K562 (cell line): ENCODE data around the gene PNMA6F. TPM values are rescaled to one million over a fixed set of nuclear protein-coding genes. Genes with fewer than 3 reads are reported as not detected.

Source experiments
- polyA plus RNA-seq, 8 experiments: library from polyadenylated mRNA; depleted of rRNA in 4 of 8; stranded (reverse) in 5 of 8; unstranded in 3 of 8; fragments of >200 nt; fragmentation: Nextera tagmentation in 2 of 8; fragmentation: Illumina TruSeq in 1 of 8; extraction: Ambion mirVana in 2 of 8; extraction: Trizol in 1 of 8; gene quantifications; 2 replicates each; pipeline versions ENCODE4 v1.2.1 to v1.2.3, GENCODE V29; 2011 to 2014; ENCODE audit warnings: inconsistent platforms in 1 of 8, missing spikeins in 1 of 8
- small RNA-seq: library from RNA; depleted of rRNA; stranded (forward); fragments of <200 nt; gene quantifications from one replicate; pipeline ENCODE3, GENCODE V24; 2014
- total RNA-seq, 7 experiments: library from RNA; depleted of rRNA in 6 of 7; stranded (reverse); fragments of >200 nt in 6 of 7; fragmentation: Illumina TruSeq in 2 of 7; extraction: Trizol in 2 of 7; gene quantifications; 2 replicates each; pipeline versions ENCODE4 v1.2.1 to v1.2.3, GENCODE V29; 2011 to 2021; ENCODE audit warnings: low replicate concordance in 1 of 7

Gene PNMA6F
- total and polyA plus RNA-seq, 9 of the 15 experiments (the other 6 are each of a cell fraction or from before 2014, with no cell fraction given) = not detected

Small RNA genes within 50 kb of the gene (small RNA-seq; reads per million reads assigned to genes)
- gene AC152007.1 = not detected

Other genes starting within 250 kb of the PNMA6F start
Only the 7 nearest of the 9 such genes appear.
- gene MAGEA1, start 142.5 kb downstream of the PNMA6F start, total RNA-seq (2014; rRNA removed) = 43.9 and 49.2 TPM in 2 replicates
- 41.2 and 42.3 TPM in 2 replicates for gene MAGEA1, start 142.5 kb downstream of the PNMA6F start, total RNA-seq (2014; rRNA removed; fragmentation: Illumina TruSeq; extraction: Trizol)
- 52.3 and 57.9 TPM in 2 replicates for gene MAGEA1, start 142.5 kb downstream of the PNMA6F start, total RNA-seq (2015; rRNA removed; fragmentation: Illumina TruSeq; extraction: Trizol)
- 43.5 and 44.1 TPM in 2 replicates for gene MAGEA1, start 142.5 kb downstream of the PNMA6F start, total RNA-seq (2021)
- 2.8 and 10.2 TPM in 2 replicates for gene MAGEA1, start 142.5 kb downstream of the PNMA6F start, polyA plus RNA-seq (2011; rRNA removed)
- 57.3 and 60.6 TPM in 2 replicates for gene MAGEA1, start 142.5 kb downstream of the PNMA6F start, polyA plus RNA-seq (2014; fragmentation: Illumina TruSeq; extraction: Trizol)
- gene MAGEA1, start 142.5 kb downstream of the PNMA6F start, polyA plus RNA-seq (2014; fragmentation: Nextera tagmentation; extraction: Ambion mirVana) = 10 to 100 TPM; 24.5 to 45.2 TPM
- gene MAGEA1, start 142.5 kb downstream of the PNMA6F start, polyA plus RNA-seq (2014; rRNA removed) = 51.0 and 51.9 TPM in 2 replicates
- 7.8 and 10.0 TPM in 2 replicates for gene ZNF275, start 12.4 kb upstream of the PNMA6F start, total RNA-seq (2014; rRNA removed)
- gene ZNF275, start 12.4 kb upstream of the PNMA6F start, total RNA-seq (2014; rRNA removed; fragmentation: Illumina TruSeq; extraction: Trizol) = 8.7 and 9.1 TPM in 2 replicates
- gene ZNF275, start 12.4 kb upstream of the PNMA6F start, total RNA-seq (2015; rRNA removed; fragmentation: Illumina TruSeq; extraction: Trizol) = 12.3 and 12.5 TPM in 2 replicates
- gene ZNF275, start 12.4 kb upstream of the PNMA6F start, total RNA-seq (2021) = 16.9 and 19.1 TPM in 2 replicates
- 15.3 and 16.9 TPM in 2 replicates for gene ZNF275, start 12.4 kb upstream of the PNMA6F start, polyA plus RNA-seq (2011; rRNA removed)
- gene ZNF275, start 12.4 kb upstream of the PNMA6F start, polyA plus RNA-seq (2014; fragmentation: Illumina TruSeq; extraction: Trizol) = 15.0 and 17.4 TPM in 2 replicates
- 1 to 10 TPM; 2.1 to 3.1 TPM for gene ZNF275, start 12.4 kb upstream of the PNMA6F start, polyA plus RNA-seq (2014; fragmentation: Nextera tagmentation; extraction: Ambion mirVana)
- gene ZNF275, start 12.4 kb upstream of the PNMA6F start, polyA plus RNA-seq (2014; rRNA removed) = 12.0 and 13.6 TPM in 2 replicates
- gene PNMA6E, start 79.6 kb upstream of the PNMA6F start, total RNA-seq (2014; rRNA removed) = not detected in 2 replicates
- gene PNMA6E, start 79.6 kb upstream of the PNMA6F start, total RNA-seq (2014; rRNA removed; fragmentation: Illumina TruSeq; extraction: Trizol) = not detected in 2 replicates
- gene PNMA6E, start 79.6 kb upstream of the PNMA6F start, total RNA-seq (2015; rRNA removed; fragmentation: Illumina TruSeq; extraction: Trizol) = not detected in 2 replicates
- not detected in 2 replicates for gene PNMA6E, start 79.6 kb upstream of the PNMA6F start, total RNA-seq (2021)
- gene PNMA6E, start 79.6 kb upstream of the PNMA6F start, polyA plus RNA-seq (2011; rRNA removed) = not detected in 2 replicates
- not detected in 2 replicates for gene PNMA6E, start 79.6 kb upstream of the PNMA6F start, polyA plus RNA-seq (2014; fragmentation: Illumina TruSeq; extraction: Trizol)
- not detected for gene PNMA6E, start 79.6 kb upstream of the PNMA6F start, polyA plus RNA-seq (2014; fragmentation: Nextera tagmentation; extraction: Ambion mirVana)
- gene PNMA6E, start 79.6 kb upstream of the PNMA6F start, polyA plus RNA-seq (2014; rRNA removed) = 0.03 TPM in 1 of 2 replicates, not detected in the other
- gene ZFP92, start 89.7 kb upstream of the PNMA6F start, total RNA-seq (2014; rRNA removed) = 2.0 and 2.9 TPM in 2 replicates
- gene ZFP92, start 89.7 kb upstream of the PNMA6F start, total RNA-seq (2014; rRNA removed; fragmentation: Illumina TruSeq; extraction: Trizol) = 1.5 and 1.8 TPM in 2 replicates
- 2.6 and 2.7 TPM in 2 replicates for gene ZFP92, start 89.7 kb upstream of the PNMA6F start, total RNA-seq (2015; rRNA removed; fragmentation: Illumina TruSeq; extraction: Trizol)
- 3.3 and 3.5 TPM in 2 replicates for gene ZFP92, start 89.7 kb upstream of the PNMA6F start, total RNA-seq (2021)
- 0.98 and 1.2 TPM in 2 replicates for gene ZFP92, start 89.7 kb upstream of the PNMA6F start, polyA plus RNA-seq (2011; rRNA removed)
- gene ZFP92, start 89.7 kb upstream of the PNMA6F start, polyA plus RNA-seq (2014; fragmentation: Illumina TruSeq; extraction: Trizol) = 2.1 and 2.4 TPM in 2 replicates
- gene ZFP92, start 89.7 kb upstream of the PNMA6F start, polyA plus RNA-seq (2014; fragmentation: Nextera tagmentation; extraction: Ambion mirVana) = under 1 TPM; 0.32 to 0.34 TPM
- gene ZFP92, start 89.7 kb upstream of the PNMA6F start, polyA plus RNA-seq (2014; rRNA removed) = 1.3 and 1.9 TPM in 2 replicates
- 1.5 and 3.0 TPM in 2 replicates for gene TREX2, start 124.3 kb upstream of the PNMA6F start, total RNA-seq (2014; rRNA removed)
- gene TREX2, start 124.3 kb upstream of the PNMA6F start, total RNA-seq (2014; rRNA removed; fragmentation: Illumina TruSeq; extraction: Trizol) = 0.11 and 0.13 TPM in 2 replicates
- 0.33 and 0.49 TPM in 2 replicates for gene TREX2, start 124.3 kb upstream of the PNMA6F start, total RNA-seq (2015; rRNA removed; fragmentation: Illumina TruSeq; extraction: Trizol)
- 0.51 and 0.82 TPM in 2 replicates for gene TREX2, start 124.3 kb upstream of the PNMA6F start, total RNA-seq (2021)
- gene TREX2, start 124.3 kb upstream of the PNMA6F start, polyA plus RNA-seq (2011; rRNA removed) = 0.07 and 0.22 TPM in 2 replicates
- gene TREX2, start 124.3 kb upstream of the PNMA6F start, polyA plus RNA-seq (2014; fragmentation: Illumina TruSeq; extraction: Trizol) = 0.10 and 0.21 TPM in 2 replicates
- not detected for gene TREX2, start 124.3 kb upstream of the PNMA6F start, polyA plus RNA-seq (2014; fragmentation: Nextera tagmentation; extraction: Ambion mirVana)
- gene TREX2, start 124.3 kb upstream of the PNMA6F start, polyA plus RNA-seq (2014; rRNA removed) = 0.70 and 0.82 TPM in 2 replicates
- gene HAUS7, start 148.8 kb upstream of the PNMA6F start, total RNA-seq (2014; rRNA removed) = 64.7 and 64.8 TPM in 2 replicates
- gene HAUS7, start 148.8 kb upstream of the PNMA6F start, total RNA-seq (2014; rRNA removed; fragmentation: Illumina TruSeq; extraction: Trizol) = 38.5 and 48.6 TPM in 2 replicates
- gene HAUS7, start 148.8 kb upstream of the PNMA6F start, total RNA-seq (2015; rRNA removed; fragmentation: Illumina TruSeq; extraction: Trizol) = 48.8 and 51.0 TPM in 2 replicates
- gene HAUS7, start 148.8 kb upstream of the PNMA6F start, total RNA-seq (2021) = 94.0 and 94.9 TPM in 2 replicates
- gene HAUS7, start 148.8 kb upstream of the PNMA6F start, polyA plus RNA-seq (2011; rRNA removed) = 38.0 and 44.3 TPM in 2 replicates
- 49.7 and 56.9 TPM in 2 replicates for gene HAUS7, start 148.8 kb upstream of the PNMA6F start, polyA plus RNA-seq (2014; fragmentation: Illumina TruSeq; extraction: Trizol)
- gene HAUS7, start 148.8 kb upstream of the PNMA6F start, polyA plus RNA-seq (2014; fragmentation: Nextera tagmentation; extraction: Ambion mirVana) = 10 to 100 TPM in 1 of 2 experiments, 1 to 10 TPM in 1; 10.0 to 26.1 TPM
- gene HAUS7, start 148.8 kb upstream of the PNMA6F start, polyA plus RNA-seq (2014; rRNA removed) = 70.4 and 75.6 TPM in 2 replicates
- not detected in 2 replicates for gene BGN, start 173.2 kb upstream of the PNMA6F start, total RNA-seq (2014; rRNA removed)
- not detected in 2 replicates for gene BGN, start 173.2 kb upstream of the PNMA6F start, total RNA-seq (2014; rRNA removed; fragmentation: Illumina TruSeq; extraction: Trizol)
- gene BGN, start 173.2 kb upstream of the PNMA6F start, total RNA-seq (2015; rRNA removed; fragmentation: Illumina TruSeq; extraction: Trizol) = not detected in 2 replicates
- 0.11 TPM in 2 replicates for gene BGN, start 173.2 kb upstream of the PNMA6F start, total RNA-seq (2021)
- gene BGN, start 173.2 kb upstream of the PNMA6F start, polyA plus RNA-seq (2011; rRNA removed) = not detected in 2 replicates
- gene BGN, start 173.2 kb upstream of the PNMA6F start, polyA plus RNA-seq (2014; fragmentation: Illumina TruSeq; extraction: Trizol) = not detected in 2 replicates
- not detected for gene BGN, start 173.2 kb upstream of the PNMA6F start, polyA plus RNA-seq (2014; fragmentation: Nextera tagmentation; extraction: Ambion mirVana)
- not detected in 2 replicates for gene BGN, start 173.2 kb upstream of the PNMA6F start, polyA plus RNA-seq (2014; rRNA removed)